Stomach (tissue), 9 donors: Measurements from ENCODE around the gene F2RL1. TPM values are rescaled to one million over a fixed set of nuclear protein-coding genes. Genes with fewer than 3 reads are reported as not detected.
A peak's percentile ranks its signal among the peaks of the same experiment; 100 is the strongest.
"Not testable (repeated sequence)": the region's sequence is repeated elsewhere in the genome, so short reads cannot be mapped to it uniquely, and the experiment has no call there.

Experiments
- DNase-seq, 2 donors: peaks; one replicate each; pipeline versions ENCODE4 v3.0.0 to v3.0.0-alpha.2; 2013 to 2019
- H3K27ac ChIP-seq, 5 donors: fragments of 200-600 bp in 4 of 5; sonication (generic) in 4 of 5; one replicate each; pipeline ENCODE4 v1.5.1; 2013 to 2019; ENCODE audit warnings: mild to moderate bottlenecking in 1 of 5, moderate library complexity in 1 of 5
- H3K27me3 ChIP-seq, 3 donors: fragments of 200-600 bp; sonication (generic); one replicate each; pipeline ENCODE4 v1.5.1; 2017 to 2019; ENCODE audit warnings: mixed run types in 1 of 3
- H3K36me3 ChIP-seq, 4 donors: fragments of 200-600 bp; sonication (generic); 1 replicate in 3 of 4; 2 replicates in 1 of 4; pipeline ENCODE4 v1.5.1; 2016 to 2019
- H3K4me1 ChIP-seq, 4 donors: fragments of 200-600 bp; sonication (generic); one replicate each; pipeline ENCODE4 v1.5.1; 2016 to 2019
- H3K4me3 ChIP-seq, 4 donors: fragments of 200-600 bp; sonication (generic) in 3 of 4; one replicate each; pipeline ENCODE4 v1.5.1; 2016 to 2019; ENCODE audit warnings: mild to moderate bottlenecking in 1 of 4
- H3K9me3 ChIP-seq, 4 donors: fragments of 200-600 bp; sonication (generic); one replicate each; pipeline ENCODE4 v1.5.1; 2016 to 2019
- EP300 ChIP-seq: sonication (generic); formaldehyde crosslinking; IDR thresholded peaks from one replicate; pipeline ENCODE4 v1.6.1; 2017; ENCODE audit warnings: antibody characterized with exemption
- POLR2A ChIP-seq, 4 donors: fragments of 450-650 bp; IDR thresholded peaks; one replicate each; pipeline ENCODE4 v1.6.1; 2016; ENCODE audit warnings: antibody characterized with exemption in 4 of 4, control low read depth in 2 of 4, mild to moderate bottlenecking in 1 of 4, moderate library complexity in 1 of 4
- POLR2AphosphoS5 ChIP-seq, 3 donors: sonication (generic); formaldehyde crosslinking; IDR thresholded peaks; one replicate each; pipeline ENCODE4 v1.6.1; 2016; ENCODE audit warnings: antibody characterized with exemption in 3 of 3
- WGBS, 5 donors: extraction: QIAGEN DNeasy Blood & Tissue Kit in 3 of 5; methylation state at CpG; one replicate each; pipeline versions ENCODE4 v1.1.5 to v1.1.7; 2013 to 2018; 5-methylcytosine and 5-hydroxymethylcytosine counted together
- intact Hi-C: fragments of 100-400 bp; cut with DNase I; formaldehyde crosslinking; loops from one replicate; pipeline ENCODE4 v1.15.1; 2023; ENCODE audit warnings: low total_unique reads
- polyA plus RNA-seq, 3 donors: library from polyadenylated mRNA; stranded (reverse); fragments of 200-250 nt; gene quantifications; one replicate each; pipeline ENCODE4 v1.2.3, GENCODE V29; 2013
- total RNA-seq, 5 donors: library from RNA; depleted of rRNA; stranded (reverse); fragments of >200 nt; gene quantifications; one replicate each; pipeline versions ENCODE4 v1.1.0 to v1.2.3, GENCODE V29; 2014 to 2016
- TF ChIP-seq, protein P1 (sequence below), 7 experiments: fragments of 450-650 bp in 4 of 7; fragments of 200-600 bp in 3 of 7; sonication (generic) in 3 of 7; IDR thresholded peaks; one replicate each; pipeline ENCODE4 v1.5.1; 2016 to 2019; ENCODE audit warnings: antibody characterized with exemption in 7 of 7, control low read depth in 2 of 7, mild to moderate bottlenecking in 1 of 7
- donor health status: healthy with polysubstance abuse.
- donor health status: Bipolar disorder and iron deficiency.
- donor health status: healthy.

F2RL1 gene
- total and polyA plus RNA-seq, 8 donors = 4.8 to 72.9 (median 16.7) TPM

DNA sequence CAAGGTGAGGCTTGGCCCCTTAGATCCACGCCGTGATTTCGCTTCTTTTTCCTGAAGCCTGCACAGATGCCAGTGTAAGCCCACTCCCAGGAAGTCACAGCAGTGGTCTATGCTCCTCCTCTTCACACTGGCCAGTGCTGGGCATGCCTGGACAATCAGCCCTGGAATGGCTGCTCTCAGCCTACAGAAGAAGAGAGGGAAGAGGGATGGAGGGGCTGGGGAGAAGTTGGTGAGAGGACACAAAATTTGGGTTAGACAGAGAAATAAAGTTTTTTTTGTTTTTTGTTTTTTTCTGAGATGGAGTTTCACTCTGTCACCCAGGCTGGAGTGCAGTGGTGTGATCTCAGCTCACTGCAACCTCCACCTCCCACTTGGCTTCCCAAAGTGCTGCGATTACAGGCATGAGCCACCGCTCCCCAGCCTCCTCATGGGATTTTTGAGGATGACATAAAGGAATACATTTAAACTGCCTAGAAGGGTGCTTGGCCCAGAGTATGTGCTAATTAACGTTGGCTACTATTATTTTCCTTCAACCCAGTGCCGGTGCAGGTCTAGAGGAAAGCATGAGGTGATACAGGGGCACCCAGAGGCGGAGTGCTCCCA, 31.8 kb downstream of the F2RL1 start:
- no peaks in the 10 kb centered on the region for H3K36me3 ChIP-seq
- TF ChIP-seq POLR2A (IDR thresholded peaks at IDR 0.05) = no peak
- TF ChIP-seq, protein P1, sequence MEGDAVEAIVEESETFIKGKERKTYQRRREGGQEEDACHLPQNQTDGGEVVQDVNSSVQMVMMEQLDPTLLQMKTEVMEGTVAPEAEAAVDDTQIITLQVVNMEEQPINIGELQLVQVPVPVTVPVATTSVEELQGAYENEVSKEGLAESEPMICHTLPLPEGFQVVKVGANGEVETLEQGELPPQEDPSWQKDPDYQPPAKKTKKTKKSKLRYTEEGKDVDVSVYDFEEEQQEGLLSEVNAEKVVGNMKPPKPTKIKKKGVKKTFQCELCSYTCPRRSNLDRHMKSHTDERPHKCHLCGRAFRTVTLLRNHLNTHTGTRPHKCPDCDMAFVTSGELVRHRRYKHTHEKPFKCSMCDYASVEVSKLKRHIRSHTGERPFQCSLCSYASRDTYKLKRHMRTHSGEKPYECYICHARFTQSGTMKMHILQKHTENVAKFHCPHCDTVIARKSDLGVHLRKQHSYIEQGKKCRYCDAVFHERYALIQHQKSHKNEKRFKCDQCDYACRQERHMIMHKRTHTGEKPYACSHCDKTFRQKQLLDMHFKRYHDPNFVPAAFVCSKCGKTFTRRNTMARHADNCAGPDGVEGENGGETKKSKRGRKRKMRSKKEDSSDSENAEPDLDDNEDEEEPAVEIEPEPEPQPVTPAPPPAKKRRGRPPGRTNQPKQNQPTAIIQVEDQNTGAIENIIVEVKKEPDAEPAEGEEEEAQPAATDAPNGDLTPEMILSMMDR (IDR thresholded peaks at IDR 0.05) = no peak
- 85 to 91% (median 88%) methylated on average over 8 of the region's 8 CpGs for whole genome bisulfite sequencing, 5 donors
- H3K4me3 ChIP-seq = no peak overlapping the region
- no peaks in the 10 kb centered on the region for H3K27me3 ChIP-seq
- peak overlapping the region in 2 of 5 donors; percentile 33 to 68 for H3K27ac ChIP-seq
- peaks cover 7 to 38% (median 8%) of the 10 kb centered on the region in 4 donors for H3K4me1 ChIP-seq
- DNase-seq = no peak
- intact Hi-C loops = no loop called here
- H3K9me3 ChIP-seq = no peaks in the 10 kb centered on the region

DNA sequence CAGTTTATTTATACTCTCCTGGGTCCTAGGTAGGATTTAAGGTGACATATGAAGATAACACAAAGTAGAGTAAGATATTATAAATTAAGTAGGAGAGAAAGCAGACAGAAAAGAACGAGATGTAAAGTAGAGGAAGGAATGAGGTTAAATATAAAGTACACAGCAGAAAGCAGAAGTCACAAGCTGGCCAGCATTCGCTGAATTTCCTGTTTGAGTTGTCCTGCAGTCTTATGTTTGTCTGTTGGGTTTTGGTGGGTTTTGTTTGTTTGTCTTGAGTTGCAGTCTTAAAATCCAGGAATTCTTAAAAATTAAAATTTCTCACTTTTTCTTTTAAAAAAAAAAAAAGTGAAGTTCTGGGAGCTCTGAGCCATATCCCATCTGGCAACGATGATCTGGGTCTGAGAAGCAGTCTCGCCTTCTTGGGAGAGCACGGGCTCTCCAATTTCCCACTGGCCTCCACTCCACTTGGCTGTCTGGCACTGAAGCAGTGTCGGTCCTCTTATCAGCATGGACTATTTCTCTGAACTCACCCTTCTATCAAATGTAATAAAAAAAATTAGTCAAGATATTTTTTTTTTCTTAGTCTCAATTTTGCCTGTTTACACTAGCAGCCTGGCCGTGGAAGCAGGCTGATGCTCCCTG, 33.0 kb downstream of the F2RL1 start:
- peak in 1 of 2 donors; percentile 29 for DNase-seq
- TF ChIP-seq POLR2AphosphoS5 (IDR thresholded peaks at IDR 0.05) (no peak), POLR2A (IDR thresholded peaks at IDR 0.05) (no peak), EP300 (no peak)
- TF ChIP-seq, protein P1 (IDR thresholded peaks at IDR 0.05) = no peak
- Histone ChIP-seq H3K4me3 (no peak overlapping the region), H3K9me3 (no peaks in the 10 kb centered on the region), H3K27ac (peak overlapping the region in 2 of 5 donors; percentile 40 to 68), H3K36me3 (no peaks in the 10 kb centered on the region), H3K27me3 (no peaks in the 10 kb centered on the region), H3K4me1 (peaks cover 7 to 50% (median 15%) of the 10 kb centered on the region in 4 donors)
- WGBS, 5 donors = 49 to 55% (median 53%) methylated on average over 7 of the region's 7 CpGs
- intact Hi-C loops = no loop called here

DNA sequence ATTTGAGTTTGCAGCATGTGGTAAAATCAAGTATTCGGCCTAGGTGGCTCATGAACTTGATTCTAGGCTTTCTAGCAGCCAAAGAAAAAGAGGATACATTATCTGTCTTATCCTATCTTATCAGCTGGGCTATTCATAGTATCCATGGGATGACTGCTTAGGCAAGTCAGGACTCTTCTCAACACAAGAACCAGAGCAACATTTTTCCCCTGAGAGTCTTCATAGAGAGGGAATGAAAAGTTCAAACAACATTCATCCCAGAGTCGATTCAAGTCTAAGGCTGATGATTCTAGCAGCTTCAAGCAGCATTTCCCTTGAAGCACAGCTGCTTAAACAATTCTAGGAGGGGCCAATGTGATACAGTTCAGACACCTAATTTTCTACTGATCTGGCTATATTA, 33.9 kb downstream of the F2RL1 start:
- Histone ChIP-seq H3K27ac (peak overlapping the region in 1 of 5 donors; percentile 40), H3K9me3 (no peaks in the 10 kb centered on the region), H3K4me1 (peaks cover 7 to 53% (median 15%) of the 10 kb centered on the region in 4 donors), H3K36me3 (no peaks in the 10 kb centered on the region), H3K4me3 (no peak overlapping the region), H3K27me3 (no peaks in the 10 kb centered on the region)
- no peak for TF ChIP-seq POLR2A (IDR thresholded peaks at IDR 0.05)
- no peak for TF ChIP-seq POLR2AphosphoS5 (IDR thresholded peaks at IDR 0.05)
- no peak for DNase-seq
- intact Hi-C loops = no loop called here
- WGBS, 5 donors = 77 to 85% (median 79%) methylated on average over 2 of the region's 2 CpGs

DNA sequence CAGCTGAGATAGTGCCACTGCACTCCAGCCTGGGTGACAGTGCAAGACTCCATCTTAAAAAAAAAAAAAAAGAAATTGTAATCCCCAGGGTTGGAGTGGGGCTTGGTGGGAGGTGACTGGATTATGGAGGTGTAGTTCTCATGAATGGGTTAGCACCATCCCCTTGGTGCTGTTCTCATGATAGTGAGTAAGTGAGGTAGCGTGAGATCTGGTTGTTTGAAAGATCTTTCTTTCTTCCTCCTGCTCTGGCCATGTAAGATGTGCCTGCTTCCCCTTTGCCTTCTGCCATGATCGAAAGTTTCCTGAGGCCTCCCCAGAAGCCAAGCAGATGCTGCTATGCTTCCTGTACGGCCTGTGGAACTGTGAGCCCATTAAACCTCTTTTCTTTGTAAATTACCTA, 34.9 kb downstream of the F2RL1 start:
- H3K9me3 ChIP-seq, DNase-seq, H3K36me3 ChIP-seq, intact Hi-C loops, H3K27me3 ChIP-seq, H3K4me3 ChIP-seq: not testable (repeated sequence)
- Histone ChIP-seq H3K4me1 (peaks cover 7 to 53% (median 15%) of the 10 kb centered on the region in 4 donors), H3K27ac (peak overlapping the region in 1 of 5 donors; percentile 69)
- WGBS, 5 donors = 78 to 97% (median 96%) methylated on average over 3 of the region's 3 CpGs

DNA sequence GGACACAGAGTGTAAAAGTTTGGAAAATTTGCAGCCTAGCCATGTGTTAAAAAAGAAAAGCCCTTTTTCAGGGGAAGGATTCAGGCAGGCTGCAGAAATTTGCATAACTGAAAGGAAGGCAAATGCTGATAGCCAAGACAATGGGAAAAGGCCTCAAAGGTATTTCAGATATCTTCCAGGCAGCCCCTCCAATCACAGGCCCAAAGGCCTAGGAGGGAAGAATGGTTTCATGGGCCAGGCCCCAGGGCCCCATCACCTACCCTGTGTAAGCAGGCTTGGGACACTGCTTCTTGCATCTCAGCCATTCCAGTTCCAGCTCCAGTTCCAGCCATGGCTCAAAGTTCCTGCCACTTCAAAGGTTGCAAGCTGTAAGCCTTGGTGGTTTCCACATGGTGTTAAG, 35.8 kb downstream of the F2RL1 start:
- intact Hi-C loops = no loop called here
- H3K27ac ChIP-seq = peak overlapping the region in 2 of 5 donors; percentile 69 to 81
- no peaks in the 10 kb centered on the region for H3K36me3 ChIP-seq
- H3K4me3 ChIP-seq = no peak overlapping the region
- DNase-seq = no peak
- TF ChIP-seq POLR2AphosphoS5 (IDR thresholded peaks at IDR 0.05) = no peak
- H3K9me3 ChIP-seq = no peaks in the 10 kb centered on the region
- peaks cover 7 to 53% (median 15%) of the 10 kb centered on the region in 4 donors for H3K4me1 ChIP-seq
- no peaks in the 10 kb centered on the region for H3K27me3 ChIP-seq

DNA sequence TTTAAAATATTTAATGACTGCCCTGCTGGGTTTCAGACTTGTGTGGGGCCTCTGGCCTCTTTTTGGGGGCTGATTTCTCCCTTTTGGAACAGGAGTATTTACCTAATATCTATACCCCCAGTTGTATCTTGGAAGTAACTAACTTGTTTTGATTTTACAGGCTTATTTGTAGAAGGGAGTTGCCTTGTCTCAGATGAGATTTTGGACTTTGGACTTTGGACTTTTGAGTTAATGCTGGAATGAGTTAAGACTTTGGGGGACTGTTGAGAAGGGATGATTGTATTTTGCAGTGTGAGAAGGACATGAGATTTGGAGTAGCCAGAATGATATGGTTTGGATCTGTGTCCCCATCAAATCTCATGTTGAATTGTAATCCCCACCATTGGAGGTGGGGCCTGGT, 36.7 kb downstream of the F2RL1 start:
- peaks cover 7 to 53% (median 15%) of the 10 kb centered on the region in 4 donors for H3K4me1 ChIP-seq
- intact Hi-C loops, H3K4me3 ChIP-seq, H3K36me3 ChIP-seq, H3K27me3 ChIP-seq, H3K9me3 ChIP-seq: not testable (repeated sequence)
- peak in 1 of 2 donors; percentile 34 for DNase-seq
- H3K27ac ChIP-seq = peak overlapping the region; percentile 29 to 81 (median 37)
